Measurements from ENCODE around the gene RAPGEF1. TPM values are rescaled to one million over a fixed set of nuclear protein-coding genes. Genes with fewer than 3 reads are reported as not detected.
"Not testable (repeated sequence)": the region's sequence is repeated elsewhere in the genome, so short reads cannot be mapped to it uniquely, and the experiment has no call there.

The RAPGEF1 gene
- total RNA-seq, 4 donors from 2014 or later, result 43.0 to 58.3 (median 51.7) TPM

GRCh38 chr9:131658377-131659129 is 81.3 kb downstream of the RAPGEF1 start:
- Histone ChIP-seq H3K27me3 (no peaks in the 10 kb centered on the region), H3K27ac (peak overlapping the region; percentile 3), H3K4me1 (peaks cover 46% of the 10 kb centered on the region), H3K9me3 (no peaks in the 10 kb centered on the region), H3K4me3 (no peak overlapping the region), H3K36me3 (no peaks in the 10 kb centered on the region)
- WGBS, result 72% methylated on average over 8 of the region's 8 CpGs
- TF ChIP-seq POLR2A (IDR thresholded peaks at IDR 0.05), result no peak
- no peak for TF ChIP-seq POLR2AphosphoS5 (IDR thresholded peaks at IDR 0.05)
- no peak for TF ChIP-seq EP300 (IDR thresholded peaks at IDR 0.05)
- no peak for TF ChIP-seq CTCF (IDR thresholded peaks at IDR 0.05)
- no peak for DNase-seq (ENCODE audit: low spot score in 2 of 2)

GRCh38 chr9:131657940-131658339 is 81.9 kb downstream of the RAPGEF1 start:
- H3K27ac ChIP-seq, result no peak overlapping the region
- DNase-seq (ENCODE audit: low spot score in 2 of 2), result no peak
- no peak for TF ChIP-seq POLR2A (IDR thresholded peaks at IDR 0.05)
- H3K4me3 ChIP-seq, result no peak overlapping the region
- no peaks in the 10 kb centered on the region for H3K9me3 ChIP-seq
- no peaks in the 10 kb centered on the region for H3K27me3 ChIP-seq
- whole genome bisulfite sequencing, result 61% methylated on average over 5 of the region's 5 CpGs
- H3K36me3 ChIP-seq, result no peaks in the 10 kb centered on the region
- peaks cover 46% of the 10 kb centered on the region for H3K4me1 ChIP-seq

GRCh38 chr9:131657456-131657855 is 82.4 kb downstream of the RAPGEF1 start:
- TF ChIP-seq POLR2AphosphoS5 (IDR thresholded peaks at IDR 0.05) (no peak), CTCF (IDR thresholded peaks at IDR 0.05) (no peak), POLR2A (IDR thresholded peaks at IDR 0.05) (no peak)
- H3K27me3 ChIP-seq, result no peaks in the 10 kb centered on the region
- WGBS, result 91% methylated on average over 8 of the region's 8 CpGs
- no peaks in the 10 kb centered on the region for H3K36me3 ChIP-seq
- no peak overlapping the region for H3K4me3 ChIP-seq
- H3K4me1 ChIP-seq, result peaks cover 46% of the 10 kb centered on the region
- no peak for DNase-seq (ENCODE audit: low spot score in 2 of 2)
- H3K27ac ChIP-seq, result no peak overlapping the region
- no peaks in the 10 kb centered on the region for H3K9me3 ChIP-seq

GRCh38 chr9:131657037-131657377 is 82.9 kb downstream of the RAPGEF1 start:
- 63% methylated on average over 9 of the region's 9 CpGs for WGBS
- Histone ChIP-seq H3K9me3 (no peaks in the 10 kb centered on the region), H3K4me3 (no peak overlapping the region), H3K27ac (peak overlapping the region; percentile 57), H3K4me1 (peaks cover 47% of the 10 kb centered on the region), H3K27me3 (no peaks in the 10 kb centered on the region), H3K36me3 (no peaks in the 10 kb centered on the region)
- DNase-seq (ENCODE audit: low spot score in 2 of 2), result no peak
- TF ChIP-seq POLR2A (IDR thresholded peaks at IDR 0.05), result no peak
- TF ChIP-seq CTCF (IDR thresholded peaks at IDR 0.05), result no peak
- TF ChIP-seq POLR2AphosphoS5 (IDR thresholded peaks at IDR 0.05), result no peak
- TF ChIP-seq EP300 (IDR thresholded peaks at IDR 0.05), result no peak

GRCh38 chr9:131656356-131657036 is 83.4 kb downstream of the RAPGEF1 start:
- Histone ChIP-seq H3K36me3 (no peaks in the 10 kb centered on the region), H3K27me3 (no peaks in the 10 kb centered on the region), H3K4me3 (no peak overlapping the region), H3K27ac (peak overlapping the region; percentile 57), H3K9me3 (no peaks in the 10 kb centered on the region), H3K4me1 (peaks cover 52% of the 10 kb centered on the region)
- DNase-seq (ENCODE audit: low spot score in 2 of 2), result peak in 1 of 2 donors; percentile 80
- WGBS, result 47% methylated on average over 9 of the region's 9 CpGs
- no peak for TF ChIP-seq POLR2A (IDR thresholded peaks at IDR 0.05)

GRCh38 chr9:131654369-131654768 is 85.5 kb downstream of the RAPGEF1 start:
- not testable (repeated sequence) for H3K9me3 ChIP-seq; H3K27me3 ChIP-seq; H3K36me3 ChIP-seq; H3K27ac ChIP-seq; DNase-seq (ENCODE audit: low spot score in 2 of 2); H3K4me3 ChIP-seq
- WGBS, result 91% methylated on average over 5 of the region's 5 CpGs
- peaks cover 68% of the 10 kb centered on the region for H3K4me1 ChIP-seq
